NCI-H2196 treated with DMSO at 0.1 percent for 48 hours (cell line): ENCODE measurements around the gene COL18A1.
"Not testable (repeated sequence)": the region's sequence is repeated elsewhere in the genome, so short reads cannot be mapped to it uniquely, and the experiment has no call there.

ENCODE experiments used
- DNase-seq: peaks from one replicate; lab custom pipeline; 2025; ENCODE audit not compliant: unreplicated experiment; lab: John Stamatoyannopoulos, UW

COL18A1 gene

GRCh38 chr21:45423968-45424853 is 19.2 kb downstream of the COL18A1 start:
- no peak for DNase-seq

GRCh38 chr21:45424854-45425795 is 20.2 kb downstream of the COL18A1 start:
- no peak for DNase-seq

GRCh38 chr21:45427331-45428271 is 22.6 kb downstream of the COL18A1 start:
- no peak for DNase-seq

DNA sequence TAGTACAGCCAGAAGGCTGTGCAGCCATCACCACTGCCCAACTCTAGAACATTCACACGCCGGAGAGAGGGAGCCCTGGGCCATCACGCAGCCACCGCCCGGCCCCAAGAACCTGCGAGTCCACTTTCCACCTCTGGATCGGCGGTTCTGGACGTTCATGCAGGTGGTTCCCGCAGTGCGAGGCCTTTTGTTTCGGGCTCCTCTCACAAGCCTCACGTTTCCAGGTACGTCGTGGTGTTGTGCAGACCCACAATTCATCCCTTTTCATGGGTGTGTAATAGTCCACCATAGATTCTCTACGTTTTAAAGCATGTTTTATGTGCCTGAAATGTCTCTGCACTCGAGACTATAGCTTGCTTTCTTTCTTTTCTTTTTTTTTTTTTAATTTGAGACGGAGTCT is 23.6 kb downstream of the COL18A1 start:
- no peak for DNase-seq

- no peak for DNase-seq
Observed at GRCh38 chr21:45429221-45430175, 24.5 kb downstream of the COL18A1 start.

DNA sequence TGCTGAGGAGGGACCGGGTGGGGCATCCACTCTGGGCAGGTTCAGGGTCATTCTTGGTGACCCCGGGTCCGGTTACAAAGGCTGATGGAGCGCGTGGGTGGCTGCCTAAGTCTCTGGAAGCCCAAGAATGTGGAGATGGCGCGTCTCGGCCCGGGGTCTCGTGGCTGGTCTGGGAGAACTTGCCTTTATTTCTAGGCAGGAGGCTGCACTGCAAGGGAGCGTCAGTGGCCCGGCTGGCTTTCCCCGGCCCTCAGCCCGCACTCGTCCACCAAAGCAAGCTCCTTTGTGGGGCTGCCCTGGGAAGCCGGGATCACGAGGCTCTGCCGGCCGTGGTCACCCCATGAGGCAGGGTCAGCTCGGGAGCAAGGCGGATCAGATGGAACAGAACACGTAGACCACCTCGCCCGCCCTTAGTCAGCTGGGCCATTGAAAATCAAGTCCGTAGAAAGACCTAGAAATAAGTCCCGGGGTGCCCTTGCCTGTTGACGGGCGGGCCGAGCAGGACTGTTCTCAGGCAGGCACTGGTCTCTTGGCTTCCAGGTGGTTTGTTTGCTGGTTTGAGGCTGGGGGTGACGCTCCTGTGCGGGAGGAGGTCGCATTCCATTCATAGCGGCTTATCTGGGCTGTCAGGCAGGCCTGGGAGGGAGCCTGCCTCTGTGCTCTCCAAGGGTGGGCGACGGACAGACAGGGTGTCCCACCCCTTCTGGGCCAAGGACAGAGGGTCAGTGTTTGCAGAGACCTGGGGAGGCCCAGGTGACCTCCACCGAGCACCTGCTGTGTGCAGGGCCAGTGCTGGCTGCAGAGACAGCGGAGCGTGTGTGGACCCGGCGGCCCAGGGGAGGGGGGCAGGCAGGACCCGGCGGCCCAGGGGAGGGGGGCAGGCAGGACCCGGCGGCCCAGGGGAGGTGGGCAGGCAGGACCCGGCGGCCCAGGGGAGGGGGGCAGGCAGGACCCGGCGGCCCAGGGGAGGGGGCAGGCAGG is 25.8 kb downstream of the COL18A1 start:
- no peak for DNase-seq

- no peak for DNase-seq
Observed at GRCh38 chr21:45431781-45432572, 27.0 kb downstream of the COL18A1 start.

GRCh38 chr21:45432575-45433255 is 27.8 kb downstream of the COL18A1 start:
- no peak for DNase-seq

DNA sequence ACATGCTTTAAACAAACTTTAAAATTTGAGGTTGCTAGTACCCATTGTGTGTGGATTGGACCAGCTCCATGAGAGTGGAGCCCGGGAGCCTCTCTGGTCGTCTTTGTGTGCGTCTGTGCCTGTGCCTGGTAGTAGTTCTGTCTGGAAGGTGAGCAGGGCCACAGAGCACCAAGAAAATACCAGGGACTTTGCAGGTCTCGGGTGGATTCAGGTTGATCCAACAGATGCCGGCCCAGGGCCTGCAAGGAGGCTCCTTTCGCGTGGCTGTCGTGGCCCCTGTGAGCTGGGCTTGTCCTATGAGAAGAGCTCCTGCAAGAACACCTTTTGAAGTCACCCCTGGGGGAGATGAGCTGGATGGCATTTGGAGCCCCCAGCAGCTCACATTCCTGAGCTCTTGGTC is 28.3 kb downstream of the COL18A1 start:
- DNase-seq: no peak

DNA sequence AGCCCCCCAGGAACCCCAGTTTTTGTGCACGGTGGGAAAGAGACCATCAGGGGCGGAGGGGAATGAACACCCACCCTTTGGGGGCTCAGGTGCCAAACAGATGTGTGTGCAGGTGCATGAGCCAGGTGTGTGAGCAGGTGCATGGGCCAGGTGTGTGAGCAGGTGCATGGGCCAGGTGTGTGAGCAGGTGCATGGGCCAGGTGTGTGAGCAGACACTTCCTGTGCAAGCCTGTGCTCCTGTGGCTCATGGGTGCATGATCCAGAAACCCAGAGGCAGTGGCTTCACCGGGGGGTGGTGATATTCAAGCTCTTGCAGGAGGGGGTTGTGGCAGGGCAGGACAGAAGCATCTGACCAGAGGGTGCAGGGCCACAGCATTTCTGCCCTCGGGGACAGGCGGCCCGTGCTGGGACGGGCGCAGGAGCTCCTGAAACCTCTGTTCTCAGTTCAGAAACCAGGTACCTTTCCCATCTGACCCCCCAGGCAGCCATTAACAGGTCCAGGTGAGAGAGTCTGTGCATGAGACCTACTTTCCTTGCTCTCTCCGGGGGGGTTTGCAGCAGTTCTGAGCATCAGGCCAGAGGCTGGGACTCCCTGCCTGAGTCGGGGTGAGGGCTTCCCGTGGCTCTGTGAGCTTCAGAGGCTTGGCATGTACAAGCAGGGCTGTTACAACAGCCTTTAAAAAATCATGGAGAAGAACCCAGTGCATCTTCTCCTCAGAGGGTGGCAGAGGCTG is 29.1 kb downstream of the COL18A1 start:
- DNase-seq: no peak

- no peak for DNase-seq
Observed at GRCh38 chr21:45434645-45435217, 29.8 kb downstream of the COL18A1 start.

GRCh38 chr21:45435405-45435981 is 30.5 kb downstream of the COL18A1 start:
- no peak for DNase-seq

DNA sequence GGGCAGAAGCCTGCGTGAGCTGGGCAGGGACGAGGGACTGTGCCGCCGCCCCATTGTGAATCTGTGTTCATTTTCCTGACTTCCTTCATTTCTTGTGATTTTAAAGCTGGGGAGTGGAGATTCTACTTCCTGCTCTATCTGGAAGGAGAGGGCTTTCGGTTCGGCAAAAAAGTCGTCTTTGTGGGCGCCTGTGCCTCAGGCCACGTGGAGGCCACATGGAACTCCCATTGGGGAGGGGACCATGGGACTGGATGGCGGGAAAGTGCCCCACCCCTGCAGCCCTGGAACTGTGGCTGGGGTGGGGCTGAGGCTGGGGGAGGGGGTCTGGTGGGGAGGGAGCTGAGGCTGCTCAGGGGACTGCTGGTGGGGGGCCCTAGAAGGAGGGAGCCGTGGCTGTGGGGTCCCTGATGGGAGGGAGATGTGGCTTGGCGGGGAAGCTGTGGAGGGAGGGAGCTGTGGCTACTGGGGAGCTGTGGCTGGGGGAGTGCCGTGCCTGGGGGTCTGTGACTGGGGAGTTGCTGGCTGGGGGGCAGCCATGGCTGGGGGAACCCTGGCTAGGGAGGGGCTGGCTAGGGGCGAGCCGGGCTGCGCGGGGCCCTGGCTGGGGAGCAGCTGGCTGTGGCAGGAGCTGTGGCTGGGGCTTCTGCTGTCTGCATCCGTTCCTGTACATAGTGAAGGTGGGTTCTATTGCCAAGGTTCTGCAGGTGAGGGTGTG is 31.5 kb downstream of the COL18A1 start:
- DNase-seq: no peak

GRCh38 chr21:45437844-45438243 is 32.9 kb downstream of the COL18A1 start:
- DNase-seq: not testable (repeated sequence)
